Breast epithelium (tissue), 3 donors: ENCODE data around the gene ALG6.

Experiments
- CTCF ChIP-seq, 3 donors: fragments of 450-650 bp; IDR thresholded peaks; one replicate each; pipeline ENCODE4 v1.5.1; 2016 to 2017; ENCODE audit warnings: antibody characterized with exemption in 3 of 3, mild to moderate bottlenecking in 3 of 3, moderate library complexity in 3 of 3
- POLR2A ChIP-seq: fragments of 450-650 bp; IDR thresholded peaks from one replicate; pipeline ENCODE4 v1.6.1; 2016; ENCODE audit warnings: antibody characterized with exemption, mild to moderate bottlenecking, moderate library complexity
- POLR2AphosphoS5 ChIP-seq, 3 donors: sonication (generic); formaldehyde crosslinking; IDR thresholded peaks; one replicate each; pipeline ENCODE4 v1.6.1; 2017; ENCODE audit warnings: antibody characterized with exemption in 3 of 3

- TF ChIP-seq POLR2AphosphoS5 (IDR thresholded peaks at IDR 0.05) = peak in 1 of 3 donors; percentile 62
- TF ChIP-seq CTCF (IDR thresholded peaks at IDR 0.05) = no peak
- TF ChIP-seq POLR2A = no peak
Measured at GRCh38 chr1:63367215-63368103, at the start of gene ALG6.
